GM11168 (cell line): ENCODE results near the gene IQSEC3.
"Not testable (repeated sequence)": the region's sequence is repeated elsewhere in the genome, so short reads cannot be mapped to it uniquely, and the experiment has no call there.

ENCODE experiments used
- in situ Hi-C: fragments of 300-500 bp; cut with MboI; formaldehyde crosslinking; loops from one replicate; pipeline ENCODE4 v1.12.0; 2022; ENCODE audit warnings: low sequenced_read_pairs; ENCODE audit not compliant: unreplicated experiment

The IQSEC3 gene

GRCh38 chr12:77769-78383 is 11.3 kb downstream of the IQSEC3 start:
- in situ Hi-C loops: not testable (repeated sequence)

- in situ Hi-C loops: no loop called here
These were observed 12.4 kb downstream of the IQSEC3 start for GRCh38 chr12:78981-79380.

- in situ Hi-C loops: no loop called here
These were observed 14.2 kb downstream of the IQSEC3 start for GRCh38 chr12:80681-81190.

- in situ Hi-C loops: no loop called here
These were observed 16.2 kb downstream of the IQSEC3 start for GRCh38 chr12:82740-83139.

- in situ Hi-C loops: no loop called here
These were observed 17.5 kb downstream of the IQSEC3 start for GRCh38 chr12:84056-84455.

GRCh38 chr12:85191-85666 is 18.7 kb downstream of the IQSEC3 start:
- in situ Hi-C loops: no loop called here

GRCh38 chr12:87315-87714 is 20.7 kb downstream of the IQSEC3 start:
- in situ Hi-C loops: no loop called here

GRCh38 chr12:87856-88255 is 21.3 kb downstream of the IQSEC3 start:
- in situ Hi-C loops: no loop called here

- in situ Hi-C loops: no loop called here
These were observed 23.1 kb downstream of the IQSEC3 start for GRCh38 chr12:89653-90052.

- in situ Hi-C loops: no loop called here
These were observed 24.6 kb downstream of the IQSEC3 start for GRCh38 chr12:91213-91612.

GRCh38 chr12:93266-94005 is 26.9 kb downstream of the IQSEC3 start:
- in situ Hi-C loops: no loop called here

- in situ Hi-C loops: no loop called here
These were observed 30.0 kb downstream of the IQSEC3 start for GRCh38 chr12:96543-96942.

GRCh38 chr12:98924-99352 is 32.4 kb downstream of the IQSEC3 start:
- in situ Hi-C loops: no loop called here

- in situ Hi-C loops: no loop called here
These were observed 33.0 kb downstream of the IQSEC3 start for GRCh38 chr12:99605-100004.

- in situ Hi-C loops: no loop called here
These were observed 35.7 kb downstream of the IQSEC3 start for GRCh38 chr12:101969-102878.

GRCh38 chr12:102879-103168 is 36.3 kb downstream of the IQSEC3 start:
- in situ Hi-C loops: no loop called here

GRCh38 chr12:103169-103981 is 36.8 kb downstream of the IQSEC3 start:
- in situ Hi-C loops: no loop called here

GRCh38 chr12:104551-105081 is 38.0 kb downstream of the IQSEC3 start:
- in situ Hi-C loops: no loop called here

- in situ Hi-C loops: no loop called here
These were observed 39.1 kb downstream of the IQSEC3 start for GRCh38 chr12:105696-106095.

- in situ Hi-C loops: no loop called here
These were observed 39.6 kb downstream of the IQSEC3 start for GRCh38 chr12:106118-106591.
